K562 (cell line): Measurements from ENCODE around the gene NBEAL1. TPM values are rescaled to one million over a fixed set of nuclear protein-coding genes. Genes with fewer than 3 reads are reported as not detected.

ENCODE experiments used
- ATAC-seq: fragments of 200-7000 bp; cut with Tn5 transposase; 3 replicates; pipeline ENCODE4 v1.9.1; 2020; ENCODE audit warnings: moderate library complexity
- BruUV-seq: library from RNA; stranded (reverse); fragments of 400-500 nt; replicated peaks from 2 replicates; lab custom pipeline; 2021; lab: Mats Ljungman, UMichigan
- CTCF ChIA-PET: fragments of 300-600 bp; formaldehyde crosslinking; extraction: SDS; loops from one replicate; lab custom pipeline; 2021; ENCODE audit warnings: low intra/inter-chr PET ratio; lab: Yijun Ruan, JAX
- POLR2A ChIA-PET: fragments of 300-600, 350-650 bp; sonication (Branson Sonifier 250); formaldehyde crosslinking; extraction: SDS; loops from one replicate; lab custom pipeline; 2021; ENCODE audit warnings: antibody characterized with exemption, inconsistent platforms; lab: Yijun Ruan, JAX
- DNase-seq, 4 experiments: peaks; one replicate each; pipeline versions ENCODE4 v3.0.0 to v3.0.0-alpha.2; 2011 to 2018; ENCODE audit warnings: low spot score in 3 of 4, mixed read lengths in 3 of 4; ENCODE audit errors: extremely low read depth in 1 of 4
- FAIRE-seq: peaks from 2 replicates; lab custom pipeline; 2011; peaks lifted over from hg19 to GRCh38; lab: Jason Lieb, UNC
- H2AFZ ChIP-seq: 2 replicates; pipeline ENCODE4 v1.6.0; 2011; ENCODE audit warnings: low read depth, low read length, control low read depth, inconsistent platforms
- H3K27ac ChIP-seq: fragments of 200-600 bp; 3 replicates; pipeline ENCODE4 v1.8.0; 2011; ENCODE audit warnings: low read depth, mild to moderate bottlenecking, control low read depth, inconsistent platforms, low read length, moderate library complexity, mixed read lengths; ENCODE audit errors: extremely low read depth
- H3K27me3 ChIP-seq, 2 experiments: fragments of 300-600 bp in 1 of 2; 2 replicates in 1 of 2; 3 replicates in 1 of 2; pipeline versions ENCODE4 v1.6.0 to v1.8.0; 2011; ENCODE audit warnings: inconsistent platforms in 2 of 2, low read length in 2 of 2, mild to moderate bottlenecking in 1 of 2, mixed read lengths in 1 of 2, moderate library complexity in 1 of 2; ENCODE audit not compliant: control insufficient read depth in 2 of 2, insufficient read depth in 2 of 2
- H3K36me3 ChIP-seq: fragments of 300-600 bp; 3 replicates; pipeline ENCODE4 v1.8.0; 2011; ENCODE audit warnings: mild to moderate bottlenecking, low read length, inconsistent platforms; ENCODE audit not compliant: control insufficient read depth, insufficient read depth
- H3K4me1 ChIP-seq, 2 experiments: fragments of 200-600 bp in 1 of 2; replicated peaks in 1 of 2; 2 replicates in 1 of 2; 3 replicates in 1 of 2; pipeline versions ENCODE4 v1.5.1 to v1.8.0; 2011; ENCODE audit warnings: inconsistent platforms in 2 of 2, low read length in 2 of 2, mild to moderate bottlenecking in 1 of 2, mixed read lengths in 1 of 2, moderate library complexity in 1 of 2; ENCODE audit not compliant: control insufficient read depth in 2 of 2, insufficient read depth in 2 of 2
- H3K4me2 ChIP-seq: 2 replicates; pipeline ENCODE4 v1.6.1; 2011; ENCODE audit warnings: low read length, control low read depth, inconsistent platforms, mixed read lengths; ENCODE audit not compliant: insufficient read depth
- H3K4me3 ChIP-seq: fragments of 200-600 bp; sonication (generic), shearing (Covaris generic); 2 replicates; pipeline ENCODE4 v1.5.1; 2016; ENCODE audit warnings: control low read depth, inconsistent platforms
- H3K79me2 ChIP-seq: fragments of 200-600 bp; 3 replicates; pipeline ENCODE4 v1.8.0; 2011; ENCODE audit warnings: low read length, inconsistent platforms; ENCODE audit not compliant: control insufficient read depth, insufficient read depth
- H3K9ac ChIP-seq, 2 experiments: 2 replicates each; pipeline versions ENCODE4 v1.6.0 to v1.6.1; 2011; ENCODE audit warnings: low read depth in 2 of 2, low read length in 2 of 2, control low read depth in 1 of 2, inconsistent platforms in 1 of 2, mild to moderate bottlenecking in 1 of 2, mixed read lengths in 1 of 2; ENCODE audit not compliant: insufficient read depth in 1 of 2
- H3K9me1 ChIP-seq: one replicate; pipeline ENCODE4 v1.6.0; 2011; ENCODE audit warnings: inconsistent platforms, mild to moderate bottlenecking, low read length, moderate library complexity; ENCODE audit not compliant: control insufficient read depth, insufficient read depth
- H3K9me3 ChIP-seq: replicated peaks from 2 replicates; pipeline ENCODE4 v1.5.1; 2011; ENCODE audit warnings: low read depth, low read length, inconsistent platforms; ENCODE audit not compliant: control insufficient read depth, insufficient read depth
- H4K20me1 ChIP-seq: replicated peaks from 2 replicates; pipeline ENCODE4 v1.6.1; 2011; ENCODE audit warnings: low read length, inconsistent platforms, mixed read lengths; ENCODE audit not compliant: control insufficient read depth, insufficient read depth
- GTF2E2 ChIP-seq: fragments of 200-800 bp; sonication (Bioruptor generic); IDR thresholded peaks from 2 replicates; pipeline ENCODE4 v1.6.1; 2016; ENCODE audit warnings: missing genetic modification characterization, missing compliant biosample characterization
- MYC ChIP-seq, 2 experiments: fragments of 250-450 bp in 1 of 2; sonication (Bioruptor Pico) in 1 of 2; IDR thresholded peaks; 2 replicates each; pipeline versions ENCODE4 v1.5.1 to v1.6.1; 2012 to 2021; ENCODE audit warnings: low read depth in 2 of 2, borderline replicate concordance in 1 of 2, improper control_type of control experiment in 1 of 2, low read length in 1 of 2, mild to moderate bottlenecking in 1 of 2, moderate library complexity in 1 of 2
- NFIC ChIP-seq: fragments of 450-650 bp; IDR thresholded peaks from 2 replicates; pipeline ENCODE4 v1.6.1; 2017; ENCODE audit warnings: mild to moderate bottlenecking, inconsistent platforms
- NFIX ChIP-seq: fragments of 250-450 bp; sonication (Bioruptor Pico); IDR thresholded peaks from 2 replicates; pipeline ENCODE4 v1.4.0; 2020; ENCODE audit warnings: low read depth, mild to moderate bottlenecking, moderate library complexity
- OTX1 ChIP-seq: fragments of 450-650 bp; formaldehyde crosslinking; IDR thresholded peaks from 2 replicates; pipeline ENCODE4 v1.4.0; 2022; ENCODE audit warnings: mild to moderate bottlenecking
- PCBP1 ChIP-seq: fragments of 200-400 bp; formaldehyde crosslinking; IDR thresholded peaks from 2 replicates; pipeline ENCODE4 v1.6.1; 2018; ENCODE audit warnings: mild to moderate bottlenecking, low read depth, low read length; ENCODE audit not compliant: poor library complexity, severe bottlenecking
- SETDB1 ChIP-seq: IDR thresholded peaks from one replicate; pipeline ENCODE4 v1.6.1; 2012; ENCODE audit warnings: low read length, control low read depth, inconsistent platforms
- ZKSCAN3 ChIP-seq: fragments of 250-450 bp; sonication (Bioruptor Pico); IDR thresholded peaks from 2 replicates; pipeline ENCODE4 v1.4.0; 2020
- WGBS: fragments of 100-300 bp; shearing (Covaris generic); methylation state at CpG from one replicate; pipeline ENCODE4 v1.1.6; 2016; ENCODE audit warnings: low coverage, mixed read lengths; ENCODE audit not compliant: insufficient coverage; ENCODE audit errors: missing lambda C conversion rate; 5-methylcytosine and 5-hydroxymethylcytosine counted together
- in situ Hi-C: fragments of 300-500 bp; cut with MboI; formaldehyde crosslinking; loops from 4 replicates; pipeline ENCODE4 v1.15.0; 2018; ENCODE audit warnings: inconsistent platforms, mixed read lengths
- intact Hi-C: fragments of 100-400 bp; cut with micrococcal nuclease; formaldehyde crosslinking; loops from 2 replicates; pipeline ENCODE4 v1.14.2; 2022
- polyA plus RNA-seq, 8 experiments: library from polyadenylated mRNA; depleted of rRNA in 4 of 8; stranded (reverse) in 5 of 8; unstranded in 3 of 8; fragments of >200 nt; fragmentation: Nextera tagmentation in 2 of 8; fragmentation: Illumina TruSeq in 1 of 8; extraction: Ambion mirVana in 2 of 8; extraction: Trizol in 1 of 8; gene quantifications; 2 replicates each; pipeline versions ENCODE4 v1.2.1 to v1.2.3, GENCODE V29; 2011 to 2014; ENCODE audit warnings: inconsistent platforms in 1 of 8, missing spikeins in 1 of 8
- total RNA-seq, 7 experiments: library from RNA; depleted of rRNA in 6 of 7; stranded (reverse); fragments of >200 nt in 6 of 7; fragmentation: Illumina TruSeq in 2 of 7; extraction: Trizol in 2 of 7; gene quantifications; 2 replicates each; pipeline versions ENCODE4 v1.2.1 to v1.2.3, GENCODE V29; 2011 to 2021; ENCODE audit warnings: low replicate concordance in 1 of 7

Gene NBEAL1
- total and polyA plus RNA-seq, 9 of the 15 experiments (the other 6 are each of a cell fraction or from before 2014, with no cell fraction given): 2.1 to 13.5 (median 7.3) TPM

GRCh38 chr2:203080447-203081045, 65.9 kb downstream of the NBEAL1 start:
- DNase-seq (no peak), FAIRE-seq (no peak), ATAC-seq (no peak)
- Histone ChIP-seq H2AFZ (no peak overlapping the region), H3K4me3 (no peak overlapping the region), H3K4me1 (no peaks in the 10 kb centered on the region), H4K20me1 (no peaks in the 10 kb centered on the region), H3K79me2 (no peaks in the 10 kb centered on the region), H3K27me3 (no peaks in the 10 kb centered on the region), H3K9ac (no peak overlapping the region), H3K4me2 (no peak overlapping the region), H3K9me1 (no peaks in the 10 kb centered on the region), H3K27ac (no peak overlapping the region), H3K9me3 (no peaks in the 10 kb centered on the region), H3K36me3 (peaks cover 2% of the 10 kb centered on the region; the same call in 1 of the 3 replicates)
- no TSS peak for BruUV-seq
- intact Hi-C loops: no loop called here
- in situ Hi-C loops: no loop called here
- ChIA-PET POLR2A (no interaction called here), CTCF (no interaction called here)
- WGBS: 77% methylated on average over 2 of the region's 2 CpGs
- TF ChIP-seq MYC (IDR thresholded peaks at IDR 0.05; ENCODE audit: low read depth, low read length) (no peak), MYC (CRISPR knock-in tag; IDR thresholded peaks at IDR 0.05; ENCODE audit: borderline replicate concordance, low read depth) (no peak), PCBP1 (no peak), NFIC (peak; percentile 92), NFIX (CRISPR knock-in tag) (peak; percentile 72), SETDB1 (no peak), ZKSCAN3 (CRISPR knock-in tag) (no peak), OTX1 (CRISPR knock-in tag) (no peak), GTF2E2 (tag) (no peak)
